HL-60 (cell line): ENCODE data around the gene ZDHHC9.
"Not testable (repeated sequence)": the region's sequence is repeated elsewhere in the genome, so short reads cannot be mapped to it uniquely, and the experiment has no call there.

Source experiments
- CTCF ChIP-seq: IDR thresholded peaks from one replicate; pipeline ENCODE4 v1.5.1; 2011; ENCODE audit warnings: low read length, control low read depth, inconsistent platforms; ENCODE audit not compliant: insufficient read depth
- GABPA ChIP-seq: IDR thresholded peaks from 2 replicates; pipeline ENCODE4 v1.6.1; 2012; ENCODE audit warnings: low read depth
- POLR2AphosphoS5 ChIP-seq: IDR thresholded peaks from 2 replicates; pipeline ENCODE4 v1.6.1; 2012; ENCODE audit warnings: low read depth
- REST ChIP-seq: IDR thresholded peaks from 2 replicates; pipeline ENCODE4 v1.6.1; 2012; ENCODE audit warnings: low read depth; ENCODE audit not compliant: insufficient replicate concordance
- SPI1 ChIP-seq: IDR thresholded peaks from 2 replicates; pipeline ENCODE4 v1.6.1; 2012; ENCODE audit warnings: low read depth, mild to moderate bottlenecking, borderline replicate concordance

GRCh38 chrX:129859134-129859533, 15.4 kb upstream of the ZDHHC9 start:
- TF ChIP-seq CTCF, POLR2AphosphoS5, SPI1, REST, GABPA: not testable (repeated sequence)
